IPS-NIHi11 (cell line): ENCODE measurements around the gene DHX38.
"Not testable (repeated sequence)": the region's sequence is repeated elsewhere in the genome, so short reads cannot be mapped to it uniquely, and the experiment has no call there.

Experiments used
- DNase-seq: peaks from one replicate; pipeline ENCODE4 v3.0.0; 2012; ENCODE audit warnings: mixed read lengths, low spot score

The DHX38 gene

DNA sequence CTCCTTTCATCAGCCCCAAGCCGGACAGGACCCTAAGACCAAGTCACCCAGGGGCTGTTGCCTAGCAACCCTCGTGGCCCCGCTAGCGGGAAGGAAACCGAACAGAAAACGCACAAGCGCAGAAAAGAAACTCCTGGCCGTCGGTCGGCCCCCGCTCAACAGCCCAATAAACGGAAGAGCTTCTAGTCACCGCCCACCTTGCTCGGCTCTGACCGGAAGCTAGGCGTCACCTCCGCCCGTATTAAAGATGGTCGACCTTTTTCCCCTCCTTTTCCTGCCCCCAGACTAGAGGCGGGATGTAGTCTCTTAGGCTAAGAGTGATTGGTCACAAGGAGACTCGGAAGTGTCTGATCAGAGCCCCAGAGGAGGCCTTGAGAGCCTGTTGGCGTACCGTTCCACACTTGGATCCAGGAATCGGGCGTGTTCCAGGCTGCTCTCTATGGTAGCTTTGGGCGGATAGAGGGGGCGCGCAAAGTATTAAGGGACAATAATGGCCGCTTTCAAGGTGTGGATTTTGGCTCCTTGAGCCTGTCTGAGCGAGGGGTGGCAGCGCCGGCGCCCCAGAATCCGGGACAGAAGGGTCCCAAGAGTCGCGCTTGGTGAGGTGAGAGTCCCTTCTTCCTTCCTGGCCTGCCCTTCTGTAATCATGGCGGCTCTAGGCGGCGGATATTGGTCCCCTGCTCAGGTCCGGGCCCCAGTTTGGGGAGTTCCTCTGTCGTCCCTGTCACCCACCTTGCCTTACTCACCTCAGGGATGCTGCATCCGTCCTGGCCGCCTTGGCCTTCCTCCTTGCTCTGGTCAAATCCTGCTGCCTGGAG, at the start of gene DHX38, which contains the start of gene TXNL4B:
TSS of gene DHX38 (plus strand) at position 400 of the 818 bp plus-strand sequence. CDS start 2,311 bp downstream, outside the sequence.
TSS of gene TXNL4B (minus strand) at position 173 of the 818 bp plus-strand sequence. CDS start 2,871 bp downstream, outside the sequence.
- peak; percentile 97 for DNase-seq

DNA sequence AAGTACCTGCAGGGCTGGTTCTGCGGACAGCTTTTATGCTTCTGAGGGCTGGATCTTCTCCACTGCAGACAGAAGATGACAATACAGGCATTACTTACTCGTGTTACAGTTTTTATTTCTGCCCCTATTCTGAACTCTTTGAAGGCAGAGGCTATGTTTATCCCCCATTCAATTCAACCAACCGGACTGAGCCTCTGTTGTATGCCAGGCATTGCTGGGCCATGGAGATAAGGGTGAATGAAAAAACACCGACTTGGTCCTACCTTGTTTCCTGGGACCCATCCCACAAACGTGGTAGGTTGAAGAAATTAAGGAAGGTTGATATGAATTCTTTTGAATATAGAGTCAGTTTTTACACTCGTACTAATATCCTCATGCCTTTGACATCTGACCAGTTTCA, 49.4 kb upstream of the DHX38 start:
- DNase-seq: no peak

DNA sequence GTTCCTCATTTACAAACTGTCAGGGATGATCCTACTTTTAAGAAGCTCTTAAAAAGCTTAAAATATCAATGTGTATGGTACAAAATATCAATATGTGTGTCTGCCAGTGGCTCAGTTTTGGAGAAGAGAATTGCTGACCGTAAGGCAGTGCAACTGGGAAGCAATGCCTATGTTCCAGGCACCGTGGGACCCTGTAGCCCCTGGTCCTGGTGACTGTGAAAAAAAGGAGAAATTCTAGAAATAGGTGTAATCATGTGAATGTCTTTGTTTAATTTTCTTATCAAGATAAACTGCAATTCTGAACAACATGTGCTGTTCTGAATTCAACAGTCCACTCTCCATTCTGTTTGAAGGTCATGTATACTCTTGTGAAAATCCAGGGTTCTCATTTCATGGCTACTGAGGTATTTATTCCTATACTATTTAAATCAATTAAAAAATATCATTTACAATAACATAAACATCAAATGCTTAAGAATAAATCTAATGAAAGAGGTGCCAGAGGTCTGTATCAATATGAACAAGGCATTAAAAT, 48.8 kb upstream of the DHX38 start:
- DNase-seq: no peak

DNA sequence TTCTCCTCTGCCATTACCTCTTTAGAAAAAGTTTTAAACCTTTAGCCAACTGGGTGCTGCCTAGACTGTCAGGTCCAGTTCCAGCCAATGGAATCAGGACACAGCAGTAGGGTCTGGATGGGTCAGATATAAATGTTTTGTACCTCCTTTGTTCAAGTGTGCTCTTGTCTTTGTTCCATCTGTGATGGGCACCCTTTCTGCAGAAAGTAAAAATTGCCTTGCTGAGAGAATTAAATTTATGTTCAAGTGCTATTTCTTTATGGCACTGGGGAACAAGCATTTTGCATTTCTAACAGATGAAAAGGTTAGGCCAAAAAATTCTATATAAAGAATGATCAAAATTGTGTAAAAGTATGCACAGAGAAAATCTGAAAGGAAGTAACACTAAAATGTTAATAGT, 44.5 kb upstream of the DHX38 start:
- no peak for DNase-seq

DNA sequence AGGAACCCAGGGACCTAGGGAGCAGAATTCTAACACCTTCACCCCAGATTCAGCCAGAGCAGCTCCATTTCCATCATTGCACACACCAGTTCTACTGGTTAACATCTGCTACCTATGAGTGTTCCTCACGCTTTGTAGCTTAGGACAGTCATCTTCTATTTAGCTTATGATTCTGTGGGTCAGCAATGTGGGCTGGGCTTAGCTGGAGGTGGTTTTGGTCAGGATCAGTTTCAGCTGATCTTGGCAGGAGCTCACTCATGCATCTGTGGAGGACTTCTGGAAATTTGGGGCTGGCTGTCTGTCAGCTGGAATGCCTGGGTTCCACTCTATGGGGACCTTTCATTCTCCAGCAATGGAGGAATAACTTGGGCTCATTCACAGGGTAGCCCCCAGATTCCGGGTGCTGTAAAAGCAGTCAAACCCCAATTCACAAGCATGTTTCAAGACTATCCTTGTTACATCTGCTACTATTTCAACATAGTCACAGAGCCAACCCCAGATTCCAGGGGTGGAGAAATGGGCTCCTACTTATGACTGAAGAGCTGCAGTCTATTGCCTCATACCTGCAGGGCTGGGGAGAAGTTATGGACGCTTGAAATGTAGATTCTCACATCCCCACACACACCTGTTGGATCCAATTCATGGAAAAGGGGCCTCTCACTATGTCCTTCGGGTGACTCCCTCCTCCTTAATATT, 42.7 kb upstream of the DHX38 start:
- DNase-seq: no peak

DNA sequence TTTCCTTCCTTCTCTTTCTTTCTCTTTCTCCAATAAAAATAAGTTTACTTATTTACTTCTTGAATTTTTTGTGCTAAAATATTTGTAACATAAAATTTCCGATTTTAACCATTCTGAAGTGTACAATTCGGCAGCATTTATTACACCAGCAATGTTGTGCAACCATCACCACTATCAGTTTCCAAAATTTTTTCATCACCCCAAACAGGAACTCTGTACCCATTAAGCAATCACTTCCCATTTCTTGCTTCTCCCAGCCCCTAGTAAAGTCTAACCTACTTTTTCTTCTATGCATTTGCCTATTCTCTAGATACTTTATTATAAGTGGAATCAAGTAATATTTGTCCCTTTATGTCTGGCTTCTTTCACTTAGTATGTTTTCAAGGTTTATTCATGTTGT, 41.8 kb upstream of the DHX38 start:
- no peak for DNase-seq

DNA sequence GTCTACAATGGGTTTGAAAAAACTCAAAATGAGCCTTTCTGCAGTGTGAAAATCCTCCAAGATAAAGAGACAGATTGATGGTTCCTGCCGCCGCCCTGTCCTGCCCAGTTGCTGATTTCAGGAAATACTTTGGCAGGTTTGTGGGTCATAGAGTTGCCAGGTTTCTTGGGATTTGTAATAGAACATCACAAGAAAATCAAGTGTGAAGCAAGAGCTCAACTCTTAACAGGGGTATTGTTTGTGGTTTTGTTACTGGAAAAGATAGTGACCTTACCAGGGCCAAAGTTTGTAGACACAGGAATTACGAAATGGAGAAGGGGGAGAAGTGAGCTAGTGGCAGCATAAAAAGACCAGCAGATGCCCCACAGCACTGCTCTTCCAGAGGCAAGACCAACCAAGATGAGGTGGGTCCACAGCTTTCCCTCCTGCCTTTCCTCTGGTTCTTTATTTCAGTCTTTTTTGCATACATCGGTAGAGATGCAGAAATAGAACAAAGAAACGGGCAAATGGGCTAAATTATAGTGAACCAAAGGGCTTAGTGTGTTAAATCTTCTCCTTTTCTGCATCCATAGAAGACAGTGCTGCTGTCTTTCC, 39.3 kb upstream of the DHX38 start, which contains the start of gene HP:
TSS of gene HP (plus strand) at position 252 of the 594 bp plus-strand sequence. CDS start at position 400, 148 bp downstream.
- DNase-seq: not testable (repeated sequence)

DNA sequence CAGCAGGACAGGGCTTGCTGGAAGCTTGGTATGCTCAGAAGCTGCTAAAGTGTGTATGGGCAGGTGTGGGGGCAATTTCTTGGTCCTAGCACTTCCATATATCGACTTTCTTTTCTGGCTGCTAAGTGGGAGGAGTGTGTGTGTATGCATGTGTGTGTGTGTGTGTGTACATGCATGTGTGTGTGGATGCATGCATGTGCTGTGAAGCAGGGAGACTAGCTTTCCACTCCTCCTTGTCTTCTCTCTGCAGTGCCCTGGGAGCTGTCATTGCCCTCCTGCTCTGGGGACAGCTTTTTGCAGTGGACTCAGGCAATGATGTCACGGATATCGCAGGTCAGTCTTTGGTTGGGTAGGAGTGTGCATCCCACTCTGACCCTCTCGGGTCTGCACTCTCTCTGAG, 37.7 kb upstream of the DHX38 start:
- DNase-seq: no peak

DNA sequence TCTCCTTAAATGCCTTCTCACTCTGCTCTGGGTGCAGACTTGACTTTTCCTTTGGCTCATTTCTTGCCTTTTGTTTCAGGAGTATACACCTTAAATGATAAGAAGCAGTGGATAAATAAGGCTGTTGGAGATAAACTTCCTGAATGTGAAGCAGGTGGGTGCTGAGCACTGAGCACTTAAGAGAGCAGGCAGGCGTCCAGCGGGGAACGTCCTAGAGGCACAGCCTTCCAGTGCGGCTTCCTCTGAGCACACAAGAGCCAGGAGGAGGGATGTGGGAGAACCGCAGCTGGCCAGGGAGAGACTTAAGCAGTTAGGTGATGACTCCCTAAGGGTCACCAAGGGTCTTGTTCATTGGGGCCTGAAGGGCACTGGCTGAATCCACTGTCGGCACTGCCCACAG, 36.3 kb upstream of the DHX38 start:
- DNase-seq: not testable (repeated sequence)

DNA sequence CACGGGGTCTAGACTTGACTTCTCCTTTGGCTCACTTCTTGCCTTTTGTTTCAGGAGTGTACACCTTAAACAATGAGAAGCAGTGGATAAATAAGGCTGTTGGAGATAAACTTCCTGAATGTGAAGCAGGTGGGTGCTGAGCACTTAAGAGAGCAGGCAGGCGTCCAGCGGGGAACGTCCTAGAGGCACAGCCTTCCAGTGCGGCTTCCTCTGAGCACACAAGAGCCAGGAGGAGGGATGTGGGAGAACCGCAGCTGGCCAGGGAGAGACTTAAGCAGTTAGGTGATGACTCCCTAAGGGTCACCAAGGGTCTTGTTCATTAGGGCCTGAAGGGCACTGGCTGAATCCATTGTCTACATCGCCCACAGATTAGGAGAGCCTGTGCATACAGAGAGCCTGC, 34.6 kb upstream of the DHX38 start:
- not testable (repeated sequence) for DNase-seq

DNA sequence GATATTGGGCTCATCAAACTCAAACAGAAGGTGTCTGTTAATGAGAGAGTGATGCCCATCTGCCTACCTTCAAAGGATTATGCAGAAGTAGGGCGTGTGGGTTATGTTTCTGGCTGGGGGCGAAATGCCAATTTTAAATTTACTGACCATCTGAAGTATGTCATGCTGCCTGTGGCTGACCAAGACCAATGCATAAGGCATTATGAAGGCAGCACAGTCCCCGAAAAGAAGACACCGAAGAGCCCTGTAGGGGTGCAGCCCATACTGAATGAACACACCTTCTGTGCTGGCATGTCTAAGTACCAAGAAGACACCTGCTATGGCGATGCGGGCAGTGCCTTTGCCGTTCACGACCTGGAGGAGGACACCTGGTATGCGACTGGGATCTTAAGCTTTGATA, 33.2 kb upstream of the DHX38 start:
- no peak for DNase-seq

DNA sequence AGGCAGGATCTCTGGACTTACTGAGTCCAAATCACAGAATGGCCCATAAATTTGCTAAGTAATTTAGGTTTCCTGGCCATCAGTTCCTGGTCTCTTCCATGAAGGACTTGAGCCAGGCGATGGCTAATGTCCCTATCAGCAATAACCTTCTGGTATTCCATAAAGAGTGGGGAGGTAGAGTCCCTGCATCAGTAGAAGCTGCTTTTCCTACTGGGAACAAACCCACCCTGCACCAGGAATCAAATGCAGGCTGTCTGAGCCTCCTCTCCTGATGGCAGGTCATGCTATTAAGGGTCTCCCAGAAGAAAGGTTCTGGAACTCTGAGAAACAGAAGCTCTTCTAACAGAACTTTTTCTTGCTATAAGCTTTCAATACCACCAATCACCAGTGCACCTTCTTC, 32.1 kb upstream of the DHX38 start:
- no peak for DNase-seq

DNA sequence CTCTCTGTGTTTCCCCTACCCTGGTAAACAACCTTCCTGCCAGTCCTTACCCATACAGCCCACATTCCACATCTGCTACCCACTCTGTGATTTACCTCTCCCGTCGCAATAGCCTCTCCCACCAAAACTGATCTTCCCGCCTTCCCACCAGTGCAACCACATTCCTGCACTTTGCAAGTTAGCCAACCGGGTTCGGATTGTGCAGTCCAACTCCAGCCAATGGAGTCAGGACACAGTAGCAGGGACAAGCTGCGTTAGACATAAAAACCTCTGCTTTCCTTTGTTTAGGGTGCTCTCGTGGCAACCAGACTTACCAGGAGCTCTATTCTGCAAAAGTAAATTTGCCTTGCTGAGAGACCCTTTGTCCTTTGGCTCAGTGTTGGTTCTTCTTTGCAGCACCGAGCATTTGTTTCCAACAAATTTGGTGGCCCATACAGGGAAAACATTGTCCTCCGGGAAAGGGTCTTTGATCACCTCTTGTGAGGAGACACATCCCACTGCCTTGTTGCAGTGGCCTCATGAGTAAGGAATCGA, 29.2 kb upstream of the DHX38 start:
- no peak for DNase-seq

DNA sequence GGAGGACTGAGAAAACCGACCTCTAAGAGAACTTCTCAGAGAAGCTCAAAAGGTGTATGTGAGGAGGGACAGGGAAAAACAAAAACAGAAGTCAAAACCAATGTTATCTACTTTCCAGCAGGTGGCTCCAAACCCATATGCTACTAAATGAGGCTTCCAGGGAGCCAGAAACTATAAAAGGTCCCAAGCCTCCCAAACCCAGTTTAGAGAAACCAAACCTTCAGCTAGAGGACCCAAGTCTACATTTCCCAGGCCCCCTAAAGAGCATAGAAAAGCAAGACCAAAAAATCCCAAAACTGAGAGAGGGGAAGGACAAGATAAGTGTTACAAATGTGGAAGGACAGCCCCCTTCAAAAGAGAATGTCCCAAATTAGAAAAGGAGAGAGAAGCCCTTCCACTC, 26.9 kb upstream of the DHX38 start:
- peak; percentile 55 for DNase-seq

DNA sequence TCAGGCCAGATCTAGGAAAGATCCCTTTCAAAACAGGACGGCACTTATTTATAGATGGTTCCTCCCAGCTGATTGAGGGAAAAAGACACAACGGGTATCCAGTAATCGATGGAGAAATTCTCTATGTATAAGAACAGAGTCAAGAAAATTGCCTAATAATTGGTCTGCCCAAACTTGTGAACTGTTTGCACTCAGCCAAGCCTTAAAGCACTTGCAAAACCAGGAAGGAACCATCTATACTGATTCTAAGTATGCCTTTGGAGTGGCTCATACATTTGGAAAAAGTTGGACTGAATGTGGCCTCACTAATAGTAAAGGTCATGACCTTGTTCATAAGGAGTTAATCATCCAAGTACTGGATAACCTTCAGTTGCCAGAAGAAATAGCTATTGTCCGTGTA, 24.7 kb upstream of the DHX38 start:
- no peak for DNase-seq

DNA sequence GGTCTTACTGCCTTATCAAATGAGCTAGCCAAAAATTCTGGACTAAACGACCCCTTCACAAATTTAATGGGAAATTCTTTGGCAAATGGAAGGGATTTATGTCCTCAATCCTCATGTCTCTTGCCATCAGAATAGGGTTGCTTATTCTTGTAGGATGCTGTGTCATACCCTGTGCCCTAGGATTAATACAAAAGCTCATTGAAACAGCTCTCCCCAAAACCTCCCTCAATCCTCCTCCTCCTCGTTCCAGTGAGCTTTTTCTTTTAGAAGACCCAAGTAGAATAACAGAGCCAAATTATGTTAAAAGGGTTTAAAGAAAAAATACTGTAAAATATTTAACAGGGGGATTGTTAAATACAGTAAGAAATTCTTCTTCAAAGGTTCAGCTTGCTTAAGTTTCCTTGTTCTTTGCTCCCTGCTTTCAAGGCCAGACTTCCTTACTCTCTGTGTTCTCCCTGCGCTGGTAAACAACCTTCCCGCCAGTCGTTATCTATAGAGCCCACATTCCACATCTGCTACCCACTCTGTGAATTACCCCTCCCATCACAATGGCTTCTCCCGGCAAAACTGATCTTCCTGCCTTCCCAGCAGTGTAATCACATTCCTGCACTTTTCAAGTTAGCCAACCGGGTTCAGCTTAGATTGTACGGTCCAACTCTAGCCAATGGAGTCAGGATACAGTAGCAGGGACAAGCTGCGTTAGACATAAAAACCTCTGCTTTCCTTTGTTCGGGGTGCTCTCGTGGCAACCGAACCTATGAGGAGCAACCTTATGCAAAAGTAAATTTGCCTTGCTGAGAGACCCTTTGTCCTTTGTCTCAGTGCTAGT, 20.9 kb upstream of the DHX38 start:
- DNase-seq: no peak

DNA sequence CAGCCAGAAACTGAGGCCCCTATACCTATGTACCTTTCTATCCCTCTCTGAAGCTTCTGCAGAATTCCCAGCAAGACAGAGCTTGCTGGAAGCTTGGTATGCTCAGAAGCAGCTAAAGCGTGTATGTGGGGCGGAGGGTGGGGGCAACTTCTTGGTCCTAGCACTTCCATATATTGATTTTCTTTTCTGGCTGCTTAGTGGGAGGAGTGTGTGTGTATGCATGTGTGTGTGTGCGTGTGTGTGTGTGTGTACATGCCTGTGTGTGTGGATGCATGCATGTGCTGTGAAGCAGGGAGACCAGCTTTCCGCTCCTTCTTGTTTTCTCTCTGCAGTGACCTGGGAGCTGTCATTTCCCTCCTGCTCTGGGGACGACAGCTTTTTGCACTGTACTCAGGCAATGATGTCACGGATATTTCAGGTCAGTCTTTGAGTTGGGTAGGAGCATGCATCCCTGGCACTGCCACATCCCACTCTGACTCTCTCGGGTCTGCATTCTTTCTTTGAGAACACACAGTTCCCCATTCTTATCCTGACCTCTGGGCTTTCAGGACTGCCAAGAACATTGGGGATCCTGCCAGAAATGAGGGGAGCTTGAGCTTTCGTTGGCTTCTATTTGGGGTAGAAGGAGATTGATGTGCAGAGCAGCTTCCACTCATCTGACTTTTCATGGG, 20.0 kb upstream of the DHX38 start:
- DNase-seq: no peak

DNA sequence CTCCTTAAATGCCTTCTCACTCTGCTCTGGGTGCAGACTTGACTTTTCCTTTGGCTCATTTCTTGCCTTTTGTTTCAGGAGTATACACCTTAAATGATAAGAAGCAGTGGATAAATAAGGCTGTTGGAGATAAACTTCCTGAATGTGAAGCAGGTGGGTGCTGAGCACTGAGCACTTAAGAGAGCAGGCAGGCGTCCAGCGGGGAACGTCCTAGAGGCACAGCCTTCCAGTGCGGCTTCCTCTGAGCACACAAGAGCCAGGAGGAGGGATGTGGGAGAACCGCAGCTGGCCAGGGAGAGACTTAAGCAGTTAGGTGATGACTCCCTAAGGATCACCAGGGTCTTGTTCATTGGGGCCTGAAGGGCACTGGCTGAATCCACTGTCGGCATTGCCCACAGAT, 18.6 kb upstream of the DHX38 start:
- DNase-seq: not testable (repeated sequence)

DNA sequence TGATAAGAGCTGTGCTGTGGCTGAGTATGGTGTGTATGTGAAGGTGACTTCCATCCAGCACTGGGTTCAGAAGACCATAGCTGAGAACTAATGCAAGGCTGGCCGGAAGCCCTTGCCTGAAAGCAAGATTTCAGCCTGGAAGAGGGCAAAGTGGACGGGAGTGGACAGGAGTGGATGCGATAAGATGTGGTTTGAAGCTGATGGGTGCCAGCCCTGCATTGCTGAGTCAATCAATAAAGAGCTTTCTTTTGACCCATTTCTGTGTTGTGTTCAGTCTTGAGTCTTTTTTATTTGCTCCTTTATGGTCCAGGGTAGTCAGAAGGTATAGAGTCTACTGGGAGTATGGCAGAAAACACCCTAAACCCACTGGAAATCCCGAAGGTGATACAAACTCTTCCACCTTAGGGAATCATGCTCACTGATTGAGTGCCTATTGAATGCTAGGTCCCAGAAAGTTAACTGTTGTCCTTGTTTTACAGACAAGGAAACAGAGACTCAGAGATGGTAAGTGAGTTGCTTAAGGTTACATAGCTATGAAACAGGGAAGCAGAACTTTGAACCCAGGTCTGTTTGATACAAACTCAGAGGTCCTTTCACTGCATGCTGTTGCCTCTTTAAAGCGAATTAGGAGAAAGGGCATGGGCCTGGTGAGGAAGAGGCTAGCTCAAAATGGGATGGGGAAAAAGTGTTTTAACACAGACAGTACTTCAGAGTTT, 16.5 kb upstream of the DHX38 start:
- DNase-seq: not testable (repeated sequence)

DNA sequence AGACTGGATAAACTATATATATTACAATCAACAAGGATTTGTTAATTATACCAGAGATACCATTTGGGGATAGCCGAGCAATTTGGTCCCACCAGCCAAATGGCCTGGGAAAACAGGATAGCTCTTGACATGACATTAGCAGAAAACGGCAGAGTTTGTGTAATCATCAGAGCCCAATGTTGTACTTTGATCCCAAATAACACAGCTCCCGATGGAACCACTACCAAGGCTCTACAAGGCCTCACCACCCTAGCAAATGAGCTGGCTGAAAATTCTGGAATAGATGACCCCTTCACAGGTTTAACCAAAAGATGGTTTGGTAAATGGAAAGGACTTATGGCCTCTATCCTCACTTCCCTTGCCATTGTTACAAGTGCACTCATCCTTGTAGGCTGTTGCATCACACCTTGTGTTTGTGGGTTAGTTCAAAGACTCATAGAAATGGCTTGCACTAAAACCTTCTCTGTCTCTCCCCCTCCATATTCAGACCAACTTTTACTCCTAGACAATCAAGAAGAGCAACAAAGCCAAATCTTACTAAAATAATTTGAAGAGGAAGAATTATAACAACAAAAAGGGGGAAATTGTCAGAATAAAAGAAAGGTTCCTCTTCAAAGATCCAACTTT, 9.8 kb upstream of the DHX38 start:
- no peak for DNase-seq
